Measurements from ENCODE around the gene CYP2E1.
"Not testable (repeated sequence)": the region's sequence is repeated elsewhere in the genome, so short reads cannot be mapped to it uniquely, and the experiment has no call there.

Gene CYP2E1

DNA sequence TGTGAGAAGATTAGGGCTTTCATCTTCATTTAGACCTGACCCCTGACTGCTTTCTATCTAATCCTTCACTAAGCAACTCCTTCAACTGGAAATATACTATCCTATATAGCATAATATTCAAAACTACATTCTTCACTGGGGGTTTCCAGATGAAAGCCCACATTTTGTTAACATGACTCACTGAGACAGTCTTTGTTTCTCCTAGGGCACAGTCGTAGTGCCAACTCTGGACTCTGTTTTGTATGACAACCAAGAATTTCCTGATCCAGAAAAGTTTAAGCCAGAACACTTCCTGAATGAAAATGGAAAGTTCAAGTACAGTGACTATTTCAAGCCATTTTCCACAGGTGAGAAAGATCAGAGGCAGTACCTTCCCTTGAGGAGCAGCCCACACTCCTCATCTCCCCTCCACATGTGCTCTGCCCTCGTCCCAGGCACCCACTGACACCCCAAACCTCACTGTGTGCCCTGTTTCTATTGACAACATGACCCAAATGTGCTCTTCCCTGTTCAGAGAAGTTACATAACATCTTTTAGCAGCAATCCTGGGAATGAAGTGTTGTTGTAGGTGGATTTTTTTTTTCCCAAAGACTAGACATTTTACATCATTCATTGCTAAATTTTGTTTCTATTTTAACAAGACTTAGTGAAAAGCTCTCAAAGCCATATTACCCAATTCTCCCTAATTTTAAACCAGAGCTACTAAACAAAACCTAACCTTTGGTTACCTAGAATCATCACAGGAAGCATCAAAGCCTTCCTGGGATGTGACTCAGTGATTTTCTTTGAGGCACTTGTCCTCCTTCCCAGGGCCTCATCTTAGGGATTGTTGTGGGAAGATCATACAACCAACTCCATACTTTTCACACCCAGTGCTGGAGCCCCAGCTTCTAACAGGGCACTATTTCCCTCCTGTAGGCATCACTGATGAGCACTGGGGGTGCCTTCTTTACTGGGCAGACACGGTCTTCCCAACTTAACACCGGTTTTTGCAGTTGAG is 10.7 kb downstream of the CYP2E1 start:
- TF ChIP-seq, protein P1, sequence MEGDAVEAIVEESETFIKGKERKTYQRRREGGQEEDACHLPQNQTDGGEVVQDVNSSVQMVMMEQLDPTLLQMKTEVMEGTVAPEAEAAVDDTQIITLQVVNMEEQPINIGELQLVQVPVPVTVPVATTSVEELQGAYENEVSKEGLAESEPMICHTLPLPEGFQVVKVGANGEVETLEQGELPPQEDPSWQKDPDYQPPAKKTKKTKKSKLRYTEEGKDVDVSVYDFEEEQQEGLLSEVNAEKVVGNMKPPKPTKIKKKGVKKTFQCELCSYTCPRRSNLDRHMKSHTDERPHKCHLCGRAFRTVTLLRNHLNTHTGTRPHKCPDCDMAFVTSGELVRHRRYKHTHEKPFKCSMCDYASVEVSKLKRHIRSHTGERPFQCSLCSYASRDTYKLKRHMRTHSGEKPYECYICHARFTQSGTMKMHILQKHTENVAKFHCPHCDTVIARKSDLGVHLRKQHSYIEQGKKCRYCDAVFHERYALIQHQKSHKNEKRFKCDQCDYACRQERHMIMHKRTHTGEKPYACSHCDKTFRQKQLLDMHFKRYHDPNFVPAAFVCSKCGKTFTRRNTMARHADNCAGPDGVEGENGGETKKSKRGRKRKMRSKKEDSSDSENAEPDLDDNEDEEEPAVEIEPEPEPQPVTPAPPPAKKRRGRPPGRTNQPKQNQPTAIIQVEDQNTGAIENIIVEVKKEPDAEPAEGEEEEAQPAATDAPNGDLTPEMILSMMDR (IDR thresholded peaks at IDR 0.05): no peak
- H3K4me1 ChIP-seq (ENCODE audit: control insufficient read depth in 1 of 2, insufficient read depth in 1 of 2, low read depth in 1 of 2, low read length in 1 of 2): no peaks in the 10 kb centered on the region

DNA sequence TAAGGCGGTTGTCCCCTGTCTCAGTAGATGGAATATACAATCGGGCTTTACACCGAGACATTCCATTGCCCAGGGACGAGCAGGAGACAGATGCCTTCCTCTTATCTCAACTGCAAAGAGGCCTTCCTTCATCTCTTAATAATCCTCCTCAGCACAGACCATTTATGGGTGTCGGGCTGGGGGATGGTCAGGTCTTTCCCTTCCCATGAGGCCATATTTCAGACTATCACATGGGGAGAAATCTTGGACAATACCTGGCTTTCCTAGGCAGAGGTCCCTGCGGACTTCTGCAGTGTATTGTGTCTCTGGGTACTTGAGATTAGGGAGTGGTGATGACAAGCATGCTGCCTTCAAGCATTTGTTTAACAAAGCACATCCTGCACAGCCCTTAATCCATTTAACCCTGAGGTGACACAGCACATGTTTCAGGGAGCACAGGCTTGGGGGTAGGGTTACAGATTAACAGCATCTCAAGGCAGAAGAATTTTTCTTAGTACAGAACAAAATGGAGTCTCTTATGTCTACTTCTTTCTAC is 14.3 kb downstream of the CYP2E1 start:
- not testable (repeated sequence) for H3K36me3 ChIP-seq; H3K9me3 ChIP-seq; H3K4me3 ChIP-seq (ENCODE audit: low read depth in 1 of 2, low read length in 1 of 2); H3K27me3 ChIP-seq; H3K27ac ChIP-seq; H3K4me1 ChIP-seq (ENCODE audit: control insufficient read depth in 1 of 2, insufficient read depth in 1 of 2, low read depth in 1 of 2, low read length in 1 of 2)

More for the DNA sequence above, 10.7 kb downstream of the CYP2E1 start:
- no peak overlapping the region for H3K4me3 ChIP-seq (ENCODE audit: low read depth in 1 of 2, low read length in 1 of 2)
- H3K27ac ChIP-seq: no peak overlapping the region
- H3K27me3 ChIP-seq: no peaks in the 10 kb centered on the region
- H3K36me3 ChIP-seq: no peaks in the 10 kb centered on the region
- no peaks in the 10 kb centered on the region for H3K9me3 ChIP-seq

DNA sequence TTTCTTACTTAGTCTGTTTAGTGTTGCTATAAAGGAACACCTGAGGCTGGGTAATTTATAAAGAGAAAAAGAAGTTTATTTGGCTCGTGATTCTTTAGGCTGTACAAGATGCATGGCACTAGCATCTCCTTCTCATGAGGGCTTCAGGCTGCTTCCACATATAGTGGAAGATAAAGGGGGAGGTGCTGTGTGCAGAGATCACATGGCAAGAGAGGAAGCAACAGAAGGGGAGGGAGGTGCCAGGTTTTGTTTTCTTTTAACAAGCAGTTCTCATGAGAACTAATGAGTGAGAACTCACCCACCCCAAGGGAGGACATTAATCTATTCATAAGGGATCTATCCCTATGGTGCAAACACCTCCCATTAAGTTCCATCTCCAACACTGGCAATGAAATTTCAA is 17.3 kb downstream of the CYP2E1 start:
- TF ChIP-seq, protein P1 (IDR thresholded peaks at IDR 0.05): no peak
- Histone ChIP-seq H3K27ac (no peak overlapping the region), H3K4me1 (ENCODE audit: control insufficient read depth in 1 of 2, insufficient read depth in 1 of 2, low read depth in 1 of 2, low read length in 1 of 2) (no peaks in the 10 kb centered on the region), H3K4me3 (ENCODE audit: low read depth in 1 of 2, low read length in 1 of 2) (no peak overlapping the region), H3K27me3 (no peaks in the 10 kb centered on the region), H3K36me3 (no peaks in the 10 kb centered on the region), H3K9me3 (no peaks in the 10 kb centered on the region)

DNA sequence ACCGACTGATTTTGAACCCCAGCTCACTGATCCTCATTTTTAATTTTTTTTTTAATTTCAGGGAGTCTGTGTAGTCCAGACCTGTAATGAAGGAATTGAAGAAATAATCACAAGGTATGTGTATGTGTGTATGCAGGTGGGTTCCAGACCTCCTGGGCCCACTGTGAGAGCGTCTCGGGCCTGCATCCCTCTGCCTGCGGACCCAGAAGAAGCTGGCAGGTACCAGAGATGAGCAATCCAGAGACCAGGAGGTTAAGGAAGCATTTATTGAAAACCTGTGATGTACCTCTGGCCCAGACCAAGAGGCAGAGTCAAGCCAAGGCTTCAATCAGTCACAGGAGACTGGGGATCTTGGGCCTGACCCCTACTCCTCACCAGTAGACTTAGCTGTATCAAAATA is 27.4 kb downstream of the CYP2E1 start:
- no peaks in the 10 kb centered on the region for H3K4me1 ChIP-seq (ENCODE audit: control insufficient read depth in 1 of 2, insufficient read depth in 1 of 2, low read depth in 1 of 2, low read length in 1 of 2)
- TF ChIP-seq, protein P1 (IDR thresholded peaks at IDR 0.05): no peak
- H3K36me3 ChIP-seq: no peaks in the 10 kb centered on the region
- no peak overlapping the region for H3K27ac ChIP-seq
- no peak overlapping the region for H3K4me3 ChIP-seq (ENCODE audit: low read depth in 1 of 2, low read length in 1 of 2)
- no peaks in the 10 kb centered on the region for H3K27me3 ChIP-seq
- no peaks in the 10 kb centered on the region for H3K9me3 ChIP-seq

DNA sequence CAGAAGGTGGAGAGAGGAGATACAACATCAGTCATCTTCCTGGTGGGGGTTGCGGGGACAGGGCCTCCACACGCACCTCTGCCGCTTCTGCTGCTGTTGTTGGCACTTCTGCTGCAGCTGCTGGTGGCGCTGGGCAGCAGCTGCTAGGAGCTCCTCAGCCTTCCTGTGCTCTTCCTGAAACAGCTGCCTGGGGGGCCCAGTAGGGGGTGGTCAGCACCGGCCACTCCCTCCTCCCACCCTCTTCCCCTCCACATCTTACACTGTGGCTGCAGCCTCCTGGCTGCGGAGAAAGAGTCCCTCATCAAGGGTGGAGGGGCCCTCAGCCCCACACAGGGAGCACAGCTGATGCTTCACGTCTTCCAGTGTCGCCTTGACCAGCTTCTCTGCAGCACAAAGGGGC is 28.4 kb downstream of the CYP2E1 start:
- Histone ChIP-seq H3K27me3 (no peaks in the 10 kb centered on the region), H3K27ac (no peak overlapping the region), H3K4me1 (ENCODE audit: control insufficient read depth in 1 of 2, insufficient read depth in 1 of 2, low read depth in 1 of 2, low read length in 1 of 2) (no peaks in the 10 kb centered on the region), H3K4me3 (ENCODE audit: low read depth in 1 of 2, low read length in 1 of 2) (no peak overlapping the region), H3K9me3 (no peaks in the 10 kb centered on the region), H3K36me3 (no peaks in the 10 kb centered on the region)
- TF ChIP-seq, protein P1 (IDR thresholded peaks at IDR 0.05): no peak

DNA sequence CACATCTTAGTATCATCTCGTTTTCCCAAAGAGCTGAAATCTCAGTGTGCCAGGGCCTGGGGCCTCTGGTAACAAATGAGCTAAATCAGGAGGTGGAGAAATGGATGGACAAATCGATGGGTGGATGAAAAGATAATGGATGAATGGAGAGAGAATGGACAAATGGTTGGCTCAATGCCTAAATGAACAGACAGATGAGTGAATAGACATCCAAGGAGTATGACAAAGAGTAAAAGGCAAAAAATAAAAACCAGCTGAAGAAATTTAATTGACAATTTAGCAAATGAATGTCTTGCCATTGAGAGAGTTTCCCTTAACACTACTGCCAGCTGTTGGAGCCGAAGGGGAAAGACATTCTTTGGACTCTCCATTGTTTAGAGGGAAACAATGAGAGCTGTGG is 30.2 kb downstream of the CYP2E1 start:
- Histone ChIP-seq H3K4me1 (ENCODE audit: control insufficient read depth in 1 of 2, insufficient read depth in 1 of 2, low read depth in 1 of 2, low read length in 1 of 2) (no peaks in the 10 kb centered on the region), H3K4me3 (ENCODE audit: low read depth in 1 of 2, low read length in 1 of 2) (no peak overlapping the region), H3K36me3 (no peaks in the 10 kb centered on the region), H3K9me3 (no peaks in the 10 kb centered on the region), H3K27ac (no peak overlapping the region), H3K27me3 (peaks cover 10% of the 10 kb centered on the region)
- TF ChIP-seq, protein P1 (IDR thresholded peaks at IDR 0.05): no peak

Data from neutrophil (primary cell).